HG02642 (cell line): Measurements from ENCODE around the gene EDC3.
"Not testable (repeated sequence)": the region's sequence is repeated elsewhere in the genome, so short reads cannot be mapped to it uniquely, and the experiment has no call there.

Experiments
- ATAC-seq: cut with Tn5 transposase; IDR thresholded peaks from one replicate; pipeline ENCODE4 v1.9.1; 2021; ENCODE audit warnings: mild to moderate bottlenecking; ENCODE audit not compliant: unreplicated experiment, poor library complexity

The EDC3 gene

DNA sequence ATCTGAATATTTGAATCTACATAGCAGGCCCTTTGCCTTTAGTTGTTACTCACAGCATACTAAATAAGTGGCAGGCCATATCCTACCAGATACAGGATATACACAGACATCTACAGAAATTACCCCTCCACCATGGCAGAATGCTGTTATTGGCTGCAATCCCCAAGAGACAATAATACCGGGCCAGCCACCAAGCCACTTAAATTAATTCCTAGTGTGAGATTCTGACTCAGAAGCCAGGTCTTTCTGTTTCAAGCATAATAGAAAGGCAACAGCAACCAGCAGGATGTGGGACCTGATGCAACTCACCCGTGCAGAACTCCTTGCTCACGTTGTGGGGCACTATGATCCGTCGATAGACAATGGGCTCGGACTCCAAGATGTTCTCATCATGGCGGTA is 40.4 kb downstream of the EDC3 start:
- no peak for ATAC-seq

DNA sequence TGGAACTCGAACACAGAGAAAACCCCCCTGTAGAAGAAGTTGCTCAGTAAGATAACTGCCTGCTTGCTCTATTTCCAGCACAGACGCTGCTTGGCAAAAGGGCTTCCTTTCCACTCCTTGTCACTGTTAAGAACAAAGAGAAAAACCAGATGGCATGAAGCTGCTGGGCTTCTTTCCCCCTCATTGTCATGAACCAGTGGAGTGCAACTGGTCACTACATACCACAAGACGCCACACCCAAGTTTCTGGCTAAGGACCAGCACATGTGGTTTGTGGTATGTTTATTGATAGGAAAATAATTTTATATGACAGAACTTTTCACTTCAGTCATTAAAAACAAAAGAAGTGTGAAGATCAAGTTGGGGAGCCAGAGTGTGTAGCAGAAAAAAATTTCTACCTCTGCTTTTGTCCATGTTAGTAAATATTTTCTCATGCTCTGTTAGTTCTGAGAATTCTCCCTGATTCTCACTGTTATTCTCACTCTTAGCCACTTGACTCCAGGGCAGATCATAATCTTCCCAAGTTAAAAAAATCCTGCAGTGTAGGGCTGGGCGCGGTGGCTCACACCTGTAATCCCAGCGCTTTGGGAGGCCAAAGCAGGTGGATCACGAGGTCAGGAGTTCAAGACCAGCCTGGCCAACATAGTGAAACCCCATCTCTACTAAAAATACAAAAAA is 42.3 kb downstream of the EDC3 start:
- no peak for ATAC-seq

DNA sequence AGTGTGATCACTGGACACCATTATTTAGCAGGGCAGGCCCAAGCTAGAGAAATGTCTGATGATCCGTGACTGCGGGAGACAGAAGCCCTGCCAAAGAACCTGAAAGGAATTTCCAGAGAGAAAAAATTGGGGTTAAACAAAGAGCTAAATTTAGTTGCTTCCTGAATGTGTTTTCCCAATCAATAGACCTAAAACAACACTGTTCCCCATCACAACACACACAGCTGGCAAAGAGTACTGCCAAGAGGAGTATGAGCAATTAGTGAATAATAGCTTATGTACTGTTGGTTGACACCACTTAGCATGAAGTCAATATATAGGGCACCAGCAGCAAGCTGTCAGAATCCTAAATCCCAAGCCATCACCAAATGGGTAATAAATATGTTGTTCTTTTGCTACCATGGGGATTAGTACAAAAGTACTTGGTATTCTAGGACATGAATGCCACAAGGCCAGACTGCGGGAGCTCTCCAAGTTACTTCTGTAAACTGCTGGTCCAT is 44.5 kb downstream of the EDC3 start:
- ATAC-seq = no peak

DNA sequence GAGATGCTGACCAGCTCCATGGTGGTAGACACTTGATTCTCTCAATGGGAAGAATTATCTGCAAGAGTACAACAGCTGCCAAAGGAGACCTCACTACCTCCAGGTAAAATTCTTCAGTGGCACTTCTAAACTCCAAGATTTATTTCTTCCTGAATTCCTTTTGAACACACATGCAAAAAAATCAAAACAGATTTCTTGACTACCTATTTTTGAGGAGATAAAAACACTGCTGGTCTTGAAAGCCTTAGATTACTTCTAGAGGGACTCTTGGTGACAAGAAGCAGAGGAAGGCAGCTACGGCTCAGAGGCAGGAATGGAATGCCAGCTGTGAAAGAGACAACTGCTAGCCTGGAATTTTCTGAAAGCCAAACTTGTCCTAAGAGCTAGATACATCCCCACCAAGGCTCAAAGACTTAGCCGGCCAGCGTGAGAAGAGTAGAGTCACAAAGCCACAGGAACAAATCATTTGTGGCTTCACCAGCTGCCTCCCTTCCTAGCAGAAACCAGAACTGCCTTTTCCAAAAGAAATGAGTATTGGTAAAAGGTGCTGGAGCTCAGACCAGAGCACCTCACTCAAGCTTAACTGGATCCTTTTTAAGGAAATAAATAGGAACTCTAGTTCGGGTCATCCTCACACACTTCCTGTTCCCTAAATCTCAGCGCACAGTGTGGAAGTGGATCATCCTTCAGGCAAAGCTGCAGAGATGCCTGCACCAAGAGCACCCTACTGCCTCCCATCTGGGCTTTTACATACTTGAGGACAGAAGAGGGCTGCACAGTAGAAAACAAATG is 47.6 kb downstream of the EDC3 start:
- ATAC-seq = no peak

DNA sequence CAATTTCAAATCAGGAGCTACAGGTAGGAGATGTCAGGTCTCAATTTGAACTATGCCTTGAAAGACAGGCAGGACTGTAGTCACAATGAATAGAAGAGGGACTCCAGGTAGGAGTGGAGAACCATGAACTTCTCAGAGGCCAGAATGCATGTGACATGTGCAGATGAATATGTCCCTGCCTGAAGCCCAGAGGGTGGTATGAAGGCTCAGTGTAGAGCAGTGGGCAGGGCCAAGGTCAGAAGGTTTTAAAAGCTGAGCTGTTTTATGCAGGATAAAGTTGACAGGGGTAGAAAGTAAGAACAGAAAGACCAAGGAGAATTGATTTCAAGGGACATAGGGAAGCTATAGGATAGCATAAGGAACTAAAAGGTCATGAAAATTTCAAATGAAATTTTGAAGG is 49.3 kb downstream of the EDC3 start:
- ATAC-seq = no peak

DNA sequence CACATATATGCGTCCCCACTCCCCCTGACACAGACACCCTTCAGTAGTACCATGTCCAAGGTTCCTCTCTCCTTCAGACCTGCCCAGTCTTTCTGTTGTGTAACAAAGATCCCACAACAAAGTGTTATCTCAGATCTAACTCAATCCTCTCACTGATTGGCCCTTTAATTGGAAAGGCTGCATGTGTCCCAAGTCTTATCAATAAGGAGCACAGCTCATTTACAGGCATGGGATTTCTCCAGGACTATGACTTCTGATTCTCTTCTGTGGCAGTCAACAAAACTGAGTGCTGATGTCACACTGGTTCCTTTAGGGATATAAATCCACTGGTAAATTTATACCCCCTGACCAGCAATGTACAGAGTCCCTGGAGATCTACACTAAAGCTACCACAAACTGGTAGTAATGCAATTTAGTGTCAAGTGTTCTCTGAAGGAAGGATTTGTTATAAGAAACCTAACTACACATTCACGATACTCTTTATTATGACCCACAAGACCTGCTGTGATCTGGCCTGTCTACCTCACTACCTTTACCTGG is 52.1 kb downstream of the EDC3 start:
- ATAC-seq = no peak

DNA sequence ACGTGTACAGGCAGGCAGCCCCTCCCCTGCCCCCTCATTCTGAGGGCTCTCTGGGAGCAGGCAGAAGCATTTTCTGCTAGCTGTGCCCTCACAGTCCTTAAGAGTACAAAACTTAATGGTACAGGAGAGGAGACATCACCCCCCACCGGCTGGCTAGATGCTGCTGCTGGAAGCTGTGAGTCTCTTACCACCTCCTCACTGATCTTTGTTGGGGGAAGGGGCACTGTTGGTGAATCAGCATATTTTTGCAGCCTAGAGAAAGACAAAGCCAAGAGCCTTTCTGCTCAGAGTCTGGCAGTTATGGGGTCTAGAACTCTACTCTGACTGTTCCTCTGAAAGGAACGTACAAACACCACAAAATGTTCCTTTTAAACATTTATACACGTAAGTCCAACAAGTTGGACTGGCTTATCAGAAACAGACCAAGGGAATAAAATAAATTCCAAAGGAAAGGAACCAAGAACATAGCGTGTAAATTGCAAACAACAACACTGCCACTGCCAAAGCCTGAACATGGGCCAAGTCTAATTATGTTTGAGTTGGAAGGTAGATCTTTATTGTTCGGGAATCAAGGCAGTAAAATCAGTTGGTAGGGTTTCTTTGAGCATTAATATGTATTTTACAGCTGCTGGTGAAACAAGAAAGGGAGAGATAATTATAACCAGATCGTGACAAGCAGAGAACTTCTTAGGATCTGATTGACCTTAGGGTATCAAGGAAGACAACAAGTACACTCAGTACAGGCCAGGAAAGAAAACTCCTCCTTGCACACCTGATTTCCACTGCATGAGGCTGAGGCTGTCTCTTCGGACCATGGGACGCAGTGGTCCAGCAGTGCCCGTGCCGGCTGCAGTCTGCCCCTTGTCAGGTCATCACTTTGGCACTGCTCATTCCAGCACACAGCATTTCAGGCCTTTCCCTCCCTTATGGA is 52.8 kb downstream of the EDC3 start:
- ATAC-seq = no peak

DNA sequence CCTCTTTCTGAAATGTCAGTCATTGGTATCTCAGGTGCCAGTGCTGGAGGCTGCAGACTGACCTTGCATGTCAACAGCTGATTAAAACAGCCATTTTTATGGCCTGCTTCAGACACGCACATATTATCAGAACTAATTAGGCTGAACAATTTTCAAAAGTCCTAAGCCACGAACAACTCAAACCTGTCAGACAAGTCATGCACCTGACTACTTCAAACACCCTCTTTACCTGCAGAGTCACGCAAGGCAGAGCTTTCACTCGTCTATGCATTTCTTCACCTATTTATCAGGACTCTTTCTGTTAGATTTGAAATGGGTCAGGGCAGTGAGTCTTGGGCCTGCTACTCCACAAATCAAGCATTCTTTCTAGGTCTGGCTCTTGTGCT is 53.5 kb downstream of the EDC3 start:
- ATAC-seq = no peak

DNA sequence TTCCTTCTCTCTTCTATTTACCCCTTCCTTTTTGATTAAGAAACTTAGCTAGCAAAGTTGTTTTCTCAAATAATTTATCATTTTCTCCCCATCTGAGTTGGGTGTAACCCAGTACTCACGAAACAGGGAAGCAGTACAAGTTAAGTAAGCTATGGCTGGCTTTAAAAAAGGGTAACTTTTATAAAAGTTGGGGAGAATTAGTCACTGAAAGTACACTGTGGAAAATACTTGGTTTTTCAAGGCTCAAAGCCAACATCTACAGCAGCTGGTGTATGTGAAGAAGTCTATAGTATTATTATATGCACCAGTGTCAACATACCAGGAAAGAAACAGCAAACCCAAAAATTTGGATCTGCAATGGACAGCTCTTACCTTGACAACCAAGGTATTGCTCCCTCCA is 54.7 kb downstream of the EDC3 start:
- ATAC-seq = no peak

DNA sequence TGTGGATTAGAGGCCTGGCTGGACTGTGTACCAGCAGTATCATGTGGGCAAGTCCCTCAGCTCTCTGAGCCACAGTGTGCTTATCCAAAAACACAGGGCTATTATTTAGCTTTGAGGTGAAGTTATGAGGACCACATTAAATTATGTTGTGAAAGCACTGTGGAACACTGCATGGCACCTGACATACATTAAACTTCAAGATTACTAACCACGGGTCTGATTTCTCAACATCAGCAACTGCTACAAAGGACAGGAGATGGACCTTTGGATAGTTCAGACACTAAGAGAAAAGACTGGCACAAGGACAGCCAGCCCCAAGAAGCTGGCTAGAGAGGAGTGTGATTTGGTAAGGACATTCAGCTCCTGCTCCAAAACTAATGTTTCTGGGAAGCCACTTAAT is 58.8 kb downstream of the EDC3 start:
- no peak for ATAC-seq

DNA sequence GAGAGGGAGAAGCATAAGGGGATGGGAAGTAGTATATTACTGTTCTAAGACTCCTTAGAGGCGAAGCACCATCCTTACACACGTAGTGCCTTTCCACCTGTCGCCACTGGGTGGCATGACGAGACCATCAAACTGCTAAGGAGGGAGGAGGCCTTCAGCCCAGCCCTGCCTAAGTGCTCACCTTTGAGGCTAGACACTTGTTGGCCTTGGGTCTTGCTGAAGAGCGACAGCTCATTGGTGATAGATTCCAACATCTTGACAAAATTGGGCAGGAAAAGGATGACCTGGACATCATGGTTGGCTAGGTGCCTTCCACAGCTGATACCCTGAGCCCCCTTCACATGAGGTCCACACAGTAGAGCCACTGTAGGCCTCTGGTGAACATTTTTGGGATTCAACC is 60.6 kb downstream of the EDC3 start:
- no peak for ATAC-seq

DNA sequence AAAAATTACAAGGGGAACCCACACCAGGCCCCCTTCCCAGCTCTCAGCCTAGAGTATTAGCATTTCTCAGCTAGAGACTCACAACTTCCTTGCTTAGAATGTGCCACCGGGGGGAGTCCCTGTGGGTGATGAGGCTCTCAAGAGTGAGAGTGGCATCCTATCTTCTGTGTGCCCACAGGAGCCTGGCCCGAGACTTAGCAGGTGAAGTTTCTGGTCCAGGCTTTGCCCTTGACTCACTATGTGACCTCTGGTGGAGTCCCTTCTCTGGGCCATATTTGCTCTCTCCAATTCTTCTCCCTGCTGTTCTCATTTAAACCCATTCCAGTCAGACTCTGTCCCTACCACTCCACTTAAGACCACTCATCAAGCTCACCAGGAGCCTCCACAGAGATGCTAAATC is 62.0 kb downstream of the EDC3 start:
- no peak for ATAC-seq

DNA sequence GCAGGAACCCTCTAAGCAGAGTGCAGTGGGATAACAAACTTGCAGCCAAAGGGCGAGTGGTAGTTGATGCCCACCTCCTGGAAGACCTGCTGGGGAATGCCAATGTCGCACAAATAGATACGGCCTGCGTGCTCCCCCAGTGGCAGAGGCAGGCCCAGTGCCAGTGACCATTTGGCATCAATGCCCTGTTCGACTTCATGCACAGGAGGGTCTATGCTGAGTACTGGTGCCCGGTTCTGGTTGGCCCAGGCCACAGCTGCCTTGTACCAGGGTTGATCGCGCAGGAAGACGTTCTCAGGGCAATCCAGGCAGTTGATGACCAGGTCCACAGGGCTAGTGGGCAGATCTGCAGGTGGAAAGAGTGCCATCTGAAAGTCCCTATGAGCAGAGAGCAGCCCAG is 63.2 kb downstream of the EDC3 start:
- ATAC-seq = no peak

DNA sequence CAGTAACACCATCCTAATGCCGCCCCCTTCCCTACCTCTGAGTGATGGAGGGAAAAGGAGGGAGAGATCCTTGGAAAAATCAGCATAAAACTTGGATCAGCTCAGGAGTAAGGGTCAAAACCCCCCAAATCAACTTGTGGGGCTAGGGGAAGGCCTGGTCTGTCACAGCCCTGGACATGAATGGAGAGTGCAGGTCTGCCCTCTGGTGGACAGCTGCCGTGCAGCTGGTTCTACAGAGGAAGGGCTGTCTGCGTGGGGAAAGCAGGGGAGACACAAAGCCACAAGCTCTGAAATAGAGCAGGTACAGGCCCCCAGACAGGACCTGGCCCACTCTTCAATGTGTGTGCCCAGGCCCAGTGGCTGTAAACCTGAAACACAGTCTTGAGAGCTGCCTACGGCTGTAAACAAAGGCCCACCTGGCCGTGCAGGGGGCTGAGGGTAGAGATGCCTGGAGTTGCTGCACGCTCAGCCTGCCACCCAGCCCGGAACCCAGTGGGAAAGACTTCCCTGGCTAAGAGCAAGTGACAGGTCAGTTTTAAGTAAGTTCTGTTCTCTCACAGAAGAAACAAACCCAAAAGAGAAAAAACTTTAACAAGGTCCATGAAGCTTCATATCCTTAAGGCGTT is 63.8 kb downstream of the EDC3 start:
- no peak for ATAC-seq

DNA sequence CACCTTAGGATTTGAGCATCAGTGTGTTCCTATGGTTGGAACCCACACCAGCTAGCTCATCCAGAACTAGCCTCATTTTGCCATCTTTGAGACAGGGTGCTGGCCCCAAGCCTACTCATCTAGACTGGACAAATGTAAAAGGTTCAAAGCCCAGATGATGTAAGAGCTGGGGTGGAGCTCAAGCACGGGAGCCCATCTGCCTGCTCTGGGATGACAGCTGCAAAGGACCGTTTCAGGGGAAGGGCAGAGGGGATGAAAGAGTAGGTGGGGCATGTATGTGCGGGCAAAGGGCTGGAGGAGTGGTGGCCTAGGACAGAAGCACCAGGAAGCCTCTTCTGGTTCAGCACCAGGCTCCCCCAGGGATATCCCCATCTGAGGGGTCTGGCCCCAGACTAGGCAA is 64.4 kb downstream of the EDC3 start:
- ATAC-seq = no peak

DNA sequence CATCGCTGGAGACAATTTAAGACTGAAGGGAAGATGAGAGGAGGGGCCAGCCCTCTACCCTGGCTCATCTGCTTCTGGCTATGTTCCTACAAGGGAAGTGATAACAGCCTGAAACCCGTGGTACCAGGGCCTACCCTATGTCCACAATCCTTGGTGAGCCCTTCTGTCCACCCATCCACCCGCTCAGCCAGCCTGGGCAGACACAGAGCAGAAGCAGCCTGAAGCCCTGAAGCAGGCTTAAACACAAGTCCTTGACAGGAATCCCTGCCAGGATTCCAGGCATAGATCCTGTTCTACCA is 64.8 kb downstream of the EDC3 start:
- ATAC-seq = no peak

DNA sequence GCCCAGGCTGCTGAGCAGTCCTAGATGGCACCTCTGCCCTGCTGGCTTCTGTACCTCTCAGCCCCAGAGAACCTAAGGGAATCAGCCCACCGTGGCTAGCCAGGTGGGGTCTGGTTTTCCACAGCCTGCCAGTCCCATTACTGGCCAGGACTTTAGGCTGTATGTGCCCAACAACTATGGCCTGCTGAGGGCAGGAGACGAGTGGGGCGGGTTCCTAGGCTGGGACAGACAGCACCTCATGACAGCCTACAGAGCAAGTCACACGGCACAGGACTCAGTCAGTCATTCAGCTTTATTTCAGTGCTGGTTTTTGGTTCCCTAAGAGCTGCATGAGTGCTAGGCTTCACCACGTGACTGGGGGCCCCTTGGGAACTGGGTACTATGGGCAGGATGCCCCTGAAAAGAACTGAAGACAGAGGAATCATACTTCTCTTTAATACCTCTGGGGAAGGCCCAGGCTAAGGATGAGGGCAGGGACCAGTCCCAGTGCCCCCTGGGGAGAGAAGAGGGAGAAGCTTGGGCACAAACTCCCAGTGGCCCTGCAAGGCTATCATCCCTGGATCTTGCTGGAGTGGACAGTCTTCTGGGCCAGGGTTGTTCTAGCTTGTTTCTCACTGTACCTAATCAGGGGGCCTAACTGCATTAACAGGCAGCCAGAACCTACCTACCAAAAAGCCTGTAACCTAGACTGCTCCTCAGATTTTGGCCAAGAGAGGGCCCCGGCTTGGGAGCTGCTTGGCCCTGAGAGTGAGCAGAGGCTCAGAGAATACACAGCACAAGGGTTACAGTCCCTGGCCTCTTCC is 65.3 kb downstream of the EDC3 start:
- ATAC-seq = no peak

DNA sequence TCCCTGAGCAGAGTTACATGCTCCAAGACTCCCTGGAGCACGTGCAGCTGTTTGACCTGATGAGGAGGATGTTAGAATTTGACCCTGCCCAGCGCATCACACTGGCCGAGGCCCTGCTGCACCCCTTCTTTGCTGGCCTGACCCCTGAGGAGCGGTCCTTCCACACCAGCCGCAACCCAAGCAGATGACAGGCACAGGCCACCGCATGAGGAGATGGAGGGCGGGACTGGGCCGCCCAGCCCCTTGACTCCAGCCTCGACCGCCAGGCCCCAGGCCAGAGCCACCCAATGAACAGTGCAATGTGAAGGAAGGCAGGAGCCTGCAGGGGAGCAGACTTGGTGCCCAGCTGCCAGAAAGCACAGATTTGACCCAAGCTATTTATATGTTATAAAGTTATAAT is 66.1 kb downstream of the EDC3 start:
- not testable (repeated sequence) for ATAC-seq

DNA sequence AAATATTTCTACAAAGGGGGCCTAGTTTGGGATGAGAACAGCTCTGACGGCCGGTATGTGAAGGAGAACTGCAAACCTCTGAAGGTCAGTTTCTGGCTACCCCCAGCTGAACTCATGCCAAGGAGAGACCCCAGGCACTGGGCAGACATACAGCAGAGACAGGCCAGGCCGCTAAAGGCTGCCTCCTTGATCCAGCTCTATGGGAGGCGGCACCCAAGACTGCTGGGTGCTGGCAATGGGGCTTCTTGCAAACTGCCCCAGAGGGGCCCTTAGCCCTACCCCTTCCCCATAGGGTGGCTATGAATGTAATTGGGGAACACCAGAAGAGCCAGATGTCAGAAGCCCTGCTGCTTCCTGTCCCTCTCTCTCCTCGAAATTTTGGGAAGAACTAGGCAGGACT is 66.9 kb downstream of the EDC3 start:
- ATAC-seq = no peak

DNA sequence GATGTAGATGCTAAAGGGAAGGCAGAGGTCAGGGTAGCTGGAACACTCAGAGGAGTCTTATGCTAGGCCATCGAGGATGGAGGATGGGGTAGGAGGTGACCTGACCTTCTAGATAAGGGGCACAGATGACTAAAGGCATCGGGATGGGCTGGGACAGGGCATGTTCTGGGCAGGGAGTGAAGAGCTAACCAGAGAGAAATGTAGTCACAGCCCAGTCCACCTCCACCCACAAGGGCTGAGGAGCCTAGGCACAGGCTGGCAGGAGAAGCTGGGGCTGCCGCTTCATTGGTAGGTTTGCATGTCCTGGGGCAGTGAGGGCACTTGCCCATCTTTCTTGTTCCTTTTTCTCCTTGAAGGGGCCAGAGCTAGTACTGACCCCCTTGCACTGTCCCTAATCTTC is 67.6 kb downstream of the EDC3 start:
- no peak for ATAC-seq
